GM18909 (cell line): ENCODE measurements around the gene KRTAP4-12.
"Not testable (repeated sequence)": the region's sequence is repeated elsewhere in the genome, so short reads cannot be mapped to it uniquely, and the experiment has no call there.

Experiments
- ATAC-seq: cut with Tn5 transposase; IDR thresholded peaks from one replicate; pipeline ENCODE4 v1.9.1; 2021; ENCODE audit warnings: mild to moderate bottlenecking; ENCODE audit not compliant: unreplicated experiment, poor library complexity

Gene KRTAP4-12

DNA sequence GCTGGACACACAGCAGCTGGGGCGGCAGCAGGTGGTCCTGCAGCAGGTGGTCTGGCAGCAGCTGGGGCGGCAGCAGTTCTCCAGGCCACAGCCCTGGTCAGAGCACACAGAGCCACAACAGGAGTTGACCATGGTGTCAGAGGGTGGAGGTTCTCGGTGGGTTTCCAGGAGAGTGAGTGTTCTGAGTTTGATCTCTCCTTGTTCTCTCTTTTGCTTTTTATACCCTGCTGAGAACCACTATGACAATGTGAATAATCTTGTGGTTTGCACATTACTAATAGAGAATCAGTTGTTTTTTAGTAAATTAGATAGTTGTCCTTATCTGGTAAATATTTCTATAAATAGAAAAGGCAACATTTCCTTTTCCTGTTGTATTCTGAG is at the start of gene KRTAP4-12:
Gene KRTAP4-12 (minus strand): TSS at position 192 of the 381 bp plus-strand sequence. CDS start 60 bp downstream, at position 132.
- ATAC-seq: not testable (repeated sequence)

DNA sequence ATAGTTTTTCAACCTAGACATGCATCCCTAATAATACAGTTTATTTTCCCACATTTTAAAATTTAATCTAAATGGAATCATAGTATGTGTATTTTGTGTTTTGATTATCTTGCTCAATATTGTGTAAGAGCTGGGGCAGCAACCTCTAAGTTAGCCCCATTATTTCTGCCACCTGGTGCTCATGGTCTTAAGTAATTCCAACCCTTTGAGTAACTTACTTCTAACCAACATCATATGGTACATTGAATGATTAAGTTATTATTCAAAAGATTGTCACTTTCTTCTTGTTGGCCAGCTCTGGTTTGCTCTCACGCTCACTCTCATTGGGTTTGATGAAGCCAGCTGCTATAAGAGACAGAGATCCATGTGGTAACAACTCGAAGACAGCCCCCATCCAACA is 47.9 kb upstream of the KRTAP4-12 start:
- ATAC-seq: no peak

DNA sequence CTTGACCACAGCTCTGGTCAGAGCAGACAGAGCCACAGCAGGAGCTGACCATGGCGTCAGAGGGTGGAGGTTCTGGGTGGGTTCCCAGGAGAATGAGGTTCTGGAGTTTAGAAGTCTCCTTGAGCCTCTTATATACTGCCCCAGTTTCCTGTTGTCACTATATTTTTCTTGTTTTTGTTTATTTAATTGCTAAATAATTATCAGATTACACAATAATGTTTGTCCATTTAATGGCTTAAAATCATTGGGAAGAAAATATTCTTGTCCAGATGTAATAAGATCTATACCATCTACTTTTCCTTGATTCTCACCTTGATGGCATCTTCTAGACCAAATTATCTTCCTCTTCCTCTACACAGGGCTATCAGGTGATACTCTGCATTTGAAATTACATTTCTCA is 44.1 kb upstream of the KRTAP4-12 start, which contains the start of gene KRTAP4-3:
Gene KRTAP4-3 (minus strand): TSS at position 101 of the 400 bp plus-strand sequence. CDS start 49 bp downstream, at position 52.
- no peak for ATAC-seq

DNA sequence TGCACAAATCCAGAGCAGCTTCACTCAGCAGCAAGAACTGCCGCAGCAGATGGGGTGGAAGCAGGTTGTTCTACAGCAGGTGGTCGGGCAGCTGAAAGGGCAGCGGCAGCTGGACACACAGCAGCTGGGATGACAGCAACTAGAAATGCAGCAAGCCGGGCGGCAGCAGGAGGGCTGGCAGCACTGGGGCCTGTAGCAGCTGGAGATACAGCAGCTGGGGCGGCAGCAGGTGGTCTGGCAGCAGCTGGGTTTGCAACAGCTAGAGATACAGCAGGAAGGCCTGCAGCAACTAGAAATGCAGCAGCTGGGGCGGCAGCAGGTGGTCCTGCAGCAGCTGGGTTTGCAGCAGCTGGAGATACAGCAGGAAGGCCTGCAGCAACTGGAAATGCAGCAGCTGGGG is 43.6 kb upstream of the KRTAP4-12 start:
- no peak for ATAC-seq

DNA sequence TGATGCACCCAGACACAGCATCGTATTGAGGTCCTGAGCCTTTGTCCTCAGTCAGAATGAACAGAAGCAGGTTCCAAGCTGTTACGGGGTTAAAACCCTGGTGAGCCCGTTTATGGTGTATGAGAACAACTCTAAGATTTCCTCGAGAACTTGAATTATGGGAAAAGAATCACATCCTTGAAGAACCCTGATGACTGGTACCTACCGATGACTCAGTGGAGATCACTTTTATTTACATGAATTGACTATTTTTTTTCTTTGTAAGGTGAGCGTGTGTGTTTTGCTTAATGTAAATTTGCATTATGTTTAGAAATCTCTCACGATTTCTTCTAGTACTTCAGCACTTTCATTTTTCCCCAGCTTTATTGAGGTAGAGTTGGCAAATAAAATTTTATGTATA is 39.8 kb upstream of the KRTAP4-12 start:
- ATAC-seq: no peak

DNA sequence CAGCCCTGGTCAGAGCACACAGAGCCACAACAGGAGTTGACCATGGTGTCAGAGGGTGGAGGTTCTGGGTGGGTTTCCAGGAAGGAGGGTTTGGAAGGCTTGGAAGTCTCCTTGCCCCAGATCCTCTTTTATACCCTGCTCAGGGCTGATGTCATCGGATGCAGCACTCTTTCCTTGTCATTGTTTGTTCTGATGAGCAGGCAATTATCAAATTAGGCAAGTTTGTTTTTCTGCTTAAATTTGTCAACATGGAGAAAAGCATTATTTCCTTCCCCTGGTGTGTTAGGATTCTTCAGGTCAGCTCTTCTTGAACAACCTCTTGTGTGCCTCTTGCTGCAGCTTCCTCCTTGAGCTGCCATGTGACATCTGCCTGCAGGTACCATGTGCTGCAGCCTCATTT is 36.7 kb upstream of the KRTAP4-12 start, which contains the start of gene KRTAP4-4:
Gene KRTAP4-4 (minus strand): TSS at position 101 of the 400 bp plus-strand sequence. CDS start 57 bp downstream, at position 44.
- no peak for ATAC-seq

DNA sequence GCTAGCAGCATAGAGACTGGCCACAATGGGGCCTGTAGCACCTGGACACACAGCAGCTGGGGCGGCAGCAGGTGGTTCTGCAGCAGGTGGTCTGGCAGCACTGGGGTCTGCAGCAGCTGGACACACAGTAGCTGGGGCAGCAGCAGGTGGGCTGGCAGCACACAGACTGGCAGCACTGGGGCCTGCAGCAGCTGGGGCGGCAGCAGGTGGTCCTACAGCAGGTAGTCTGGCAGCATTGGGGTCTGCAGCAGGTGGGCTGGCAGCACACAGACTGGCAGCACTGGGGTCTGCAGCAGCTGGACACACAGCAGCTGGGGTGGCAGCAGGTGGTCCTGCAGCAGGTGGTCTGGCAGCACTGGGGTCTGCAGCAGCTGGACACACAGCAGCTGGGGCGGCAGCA is 36.2 kb upstream of the KRTAP4-12 start:
- not testable (repeated sequence) for ATAC-seq

DNA sequence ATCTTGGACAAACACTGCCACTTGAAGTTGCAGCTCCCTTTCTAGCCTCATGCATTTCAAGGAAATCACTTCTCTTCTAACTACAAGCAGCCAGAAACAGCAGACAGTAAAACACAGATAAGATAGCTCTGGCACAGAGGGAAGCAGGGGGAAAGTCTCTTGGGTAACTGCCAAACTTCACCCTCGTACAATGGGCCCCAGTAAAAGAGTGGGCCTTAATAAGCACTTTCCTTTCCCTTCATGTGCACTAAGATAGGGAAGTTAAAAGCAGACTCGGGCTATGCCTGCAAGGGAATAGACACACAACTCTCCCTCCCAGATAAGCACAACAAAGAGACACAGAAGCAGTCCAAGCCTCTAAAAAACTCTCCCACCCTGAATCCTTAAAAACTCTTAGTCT is 29.9 kb upstream of the KRTAP4-12 start:
- ATAC-seq: no peak

DNA sequence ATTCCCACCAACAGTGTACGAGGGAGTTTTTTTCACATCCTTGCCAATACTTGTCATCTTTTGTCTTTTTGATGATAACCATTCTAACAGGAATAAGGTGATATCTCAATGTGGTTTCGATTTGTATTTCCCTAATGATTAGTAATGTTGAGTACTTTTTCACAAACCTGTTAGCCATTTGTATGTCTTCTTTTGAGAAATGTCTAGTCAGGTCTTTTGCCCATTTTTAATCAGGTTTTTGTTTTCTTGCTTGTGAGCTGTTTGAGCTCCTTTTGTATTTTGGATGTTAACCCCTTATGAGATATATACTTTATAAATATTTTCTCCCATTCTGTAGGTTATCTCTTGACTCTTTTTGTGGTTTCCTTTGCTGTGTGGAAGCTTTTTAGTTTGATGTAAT is 27.5 kb upstream of the KRTAP4-12 start:
- ATAC-seq: no peak

DNA sequence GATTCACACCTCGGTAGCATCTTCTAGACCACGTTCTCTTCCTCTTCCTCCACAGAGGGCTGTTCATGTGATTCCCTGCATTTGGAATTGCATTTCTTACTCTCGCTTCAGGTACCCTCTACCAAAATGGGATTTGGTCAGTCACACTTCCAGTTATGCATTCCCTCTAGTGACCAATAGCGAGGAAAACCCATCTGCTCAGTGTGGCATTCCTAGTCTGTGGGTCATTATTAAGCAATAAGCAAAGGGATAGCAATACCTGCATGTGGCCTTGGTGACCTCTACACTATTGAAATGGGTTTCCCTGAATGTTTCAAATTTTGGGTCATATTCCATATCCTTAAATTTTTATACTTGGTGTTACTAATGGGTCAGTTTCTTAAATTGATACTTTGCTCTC is 26.0 kb upstream of the KRTAP4-12 start:
- no peak for ATAC-seq

DNA sequence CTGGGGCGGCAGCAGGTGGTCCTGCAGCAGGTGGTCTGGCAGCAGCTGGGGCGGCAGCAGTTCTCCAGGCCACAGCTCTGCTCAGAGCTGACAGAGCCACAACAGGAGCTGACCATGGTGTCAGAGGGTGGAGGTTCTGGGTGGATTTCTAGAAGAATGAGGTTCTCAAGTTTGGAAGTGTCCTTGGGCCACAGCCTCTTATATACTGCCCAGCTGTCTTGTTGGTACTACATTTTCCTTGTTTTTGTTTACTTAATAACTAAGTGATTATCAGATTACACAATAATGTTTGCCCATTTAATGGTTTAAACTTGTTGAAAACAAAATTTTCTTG is 25.6 kb upstream of the KRTAP4-12 start, which contains the start of gene KRTAP4-5:
Gene KRTAP4-5 (minus strand): TSS at position 174 of the 334 bp plus-strand sequence. CDS start 58 bp downstream, at position 116.
- no peak for ATAC-seq

DNA sequence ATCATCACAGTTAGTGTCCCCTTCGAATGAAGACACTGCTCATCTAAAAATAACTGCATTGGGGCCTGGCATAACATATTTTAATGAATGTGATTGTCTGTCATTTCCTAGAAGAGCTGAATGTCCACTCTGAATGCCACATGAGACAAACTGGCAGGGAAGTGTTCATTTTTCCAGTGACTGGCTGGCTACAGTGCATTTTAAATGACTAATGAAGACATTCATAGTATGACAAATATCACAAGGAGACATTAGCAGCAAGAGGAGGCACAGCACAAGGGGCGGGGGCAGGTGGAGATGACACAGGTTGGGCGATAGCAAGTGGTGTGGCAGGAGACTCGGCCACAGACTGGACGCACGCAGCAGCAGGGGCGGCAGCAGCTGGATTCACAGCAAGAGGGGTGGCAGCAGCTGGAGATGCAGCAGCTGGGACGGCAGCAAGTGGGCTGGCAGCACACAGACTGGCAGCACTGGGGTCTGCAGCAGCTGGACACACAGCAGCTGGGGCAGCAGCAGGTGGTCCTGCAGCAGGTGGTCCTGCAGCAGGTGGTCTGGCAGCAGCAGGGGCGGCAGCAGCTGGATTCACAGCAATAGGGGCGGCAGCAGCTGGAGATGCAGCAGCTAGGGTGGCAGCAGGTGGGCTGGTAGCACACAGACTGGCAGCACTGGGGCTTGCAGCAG is 25.1 kb upstream of the KRTAP4-12 start:
- not testable (repeated sequence) for ATAC-seq

DNA sequence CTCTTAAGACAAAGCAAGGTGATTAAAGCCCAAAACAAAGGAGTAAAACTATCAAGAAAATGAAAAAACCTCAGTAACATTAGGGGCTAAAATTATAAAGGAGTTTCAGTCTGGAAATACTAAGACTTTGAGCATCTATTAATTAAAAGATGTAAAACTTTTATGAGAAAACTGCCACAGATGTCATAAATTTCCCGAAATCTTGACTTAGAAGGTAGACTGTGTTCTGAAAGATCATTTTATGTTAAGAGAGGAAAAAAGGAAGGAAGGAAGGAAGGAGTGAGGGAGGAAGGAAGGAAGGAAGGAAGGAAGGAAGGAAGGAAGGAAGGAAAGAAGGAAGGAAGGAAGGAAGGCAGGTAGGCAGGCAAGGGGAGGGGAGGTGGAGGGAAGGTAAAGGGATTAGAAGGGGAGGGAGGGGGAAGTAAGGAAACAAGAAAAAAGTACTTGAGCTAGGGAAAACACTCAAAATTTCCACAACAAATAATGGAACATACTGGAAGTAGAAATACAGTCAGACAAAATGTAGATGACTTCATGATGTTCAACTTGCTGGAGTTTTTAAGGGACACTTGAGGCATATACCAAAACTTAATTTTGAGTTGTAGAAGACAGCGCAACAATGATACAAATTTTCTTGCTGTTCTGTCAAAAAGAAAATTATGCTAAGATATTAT is 23.7 kb upstream of the KRTAP4-12 start:
- ATAC-seq: no peak

DNA sequence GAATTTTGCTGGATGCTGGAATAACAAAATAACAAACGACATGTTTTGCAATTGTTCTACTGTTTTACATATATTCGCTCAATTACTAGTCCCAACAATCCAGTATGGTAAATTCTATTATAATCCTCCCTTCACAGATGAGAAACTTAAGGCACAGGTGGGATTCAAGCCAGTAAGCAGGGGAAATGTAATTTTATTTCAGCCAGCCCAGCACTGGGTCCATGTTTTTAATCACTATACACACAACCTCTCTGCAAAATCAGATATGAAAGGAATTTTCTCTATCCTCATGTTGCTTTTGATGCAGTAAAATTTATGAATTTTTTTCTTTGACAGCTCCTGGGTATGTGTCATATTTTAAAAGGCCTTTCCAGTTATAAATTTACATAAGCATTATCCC is 21.3 kb upstream of the KRTAP4-12 start:
- no peak for ATAC-seq

DNA sequence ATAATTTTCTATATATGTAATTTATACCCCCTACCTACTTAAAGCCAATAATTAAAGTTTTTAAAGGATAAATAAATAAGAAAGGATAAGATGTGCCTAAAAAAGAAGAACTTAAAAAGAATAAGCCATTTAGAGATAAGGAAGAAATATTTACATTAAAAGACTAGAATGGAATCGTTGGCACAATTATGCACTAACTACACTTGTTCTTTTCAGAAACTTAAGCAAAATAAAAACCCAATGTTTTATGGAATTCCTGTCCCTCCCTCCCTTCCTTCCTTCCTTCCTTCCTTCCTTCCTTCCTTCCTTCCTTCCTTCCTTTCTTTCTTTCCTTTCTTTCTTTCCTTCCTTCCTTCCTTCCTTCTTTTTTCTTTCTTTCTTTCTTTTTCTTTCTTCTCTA is 20.9 kb upstream of the KRTAP4-12 start:
- no peak for ATAC-seq

DNA sequence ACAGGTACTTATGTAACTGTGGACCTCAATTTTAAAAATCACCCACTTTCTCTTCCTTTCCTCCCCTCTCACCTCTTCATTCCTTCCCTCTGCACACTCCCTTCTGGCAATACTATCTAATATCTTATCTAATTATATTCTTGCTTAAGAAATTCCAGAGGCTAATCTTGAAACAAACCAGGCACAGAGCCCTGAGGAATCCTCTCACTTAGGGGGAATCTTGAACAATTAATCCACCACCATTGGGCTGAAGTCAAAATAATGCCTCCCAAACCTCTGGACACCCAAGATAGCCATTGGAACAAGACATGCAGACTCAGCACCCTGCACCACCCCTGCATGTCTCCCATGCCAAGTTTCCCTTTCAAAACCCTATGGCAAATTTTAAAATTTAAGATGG is 17.4 kb upstream of the KRTAP4-12 start:
- ATAC-seq: no peak

DNA sequence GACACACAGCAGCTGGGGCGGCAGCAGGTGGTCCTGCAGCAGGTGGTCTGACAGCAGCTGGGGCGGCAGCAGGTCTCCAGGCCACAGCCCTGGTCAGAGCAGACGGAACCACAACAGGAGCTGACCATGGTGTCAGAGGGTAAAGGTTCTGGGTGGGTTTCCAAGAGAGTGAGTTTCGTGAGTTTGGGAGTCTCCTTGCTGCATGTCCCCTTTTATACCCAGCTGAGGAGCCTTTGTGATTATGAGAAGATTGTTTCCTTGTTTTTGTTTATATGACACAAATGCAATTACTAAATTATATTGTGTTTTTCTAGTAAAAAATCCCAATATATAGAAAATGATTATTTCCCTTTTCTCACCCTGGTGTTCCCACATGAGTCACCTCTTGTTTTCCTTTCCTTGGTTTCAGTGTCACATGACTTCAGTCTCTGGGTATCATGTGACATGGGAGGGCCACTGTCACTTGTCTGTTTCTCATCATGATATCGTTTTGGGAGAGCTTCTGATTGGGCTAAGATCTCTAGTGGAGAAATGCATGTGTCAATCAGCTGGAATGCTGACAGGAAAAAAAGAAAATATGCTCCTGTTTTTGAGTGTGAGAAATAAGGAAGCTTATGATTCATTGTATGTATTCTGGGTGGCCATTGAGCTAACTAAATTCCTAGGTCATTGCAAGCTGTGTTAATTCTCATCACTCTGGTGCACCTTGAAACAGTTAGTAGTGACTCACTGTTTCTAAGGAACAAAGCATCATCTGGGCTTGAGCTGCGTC is 16.6 kb upstream of the KRTAP4-12 start, which contains the start of gene KRTAP4-6:
Gene KRTAP4-6 (minus strand): TSS at position 185 of the 772 bp plus-strand sequence. CDS start 57 bp downstream, at position 128.
- no peak for ATAC-seq

DNA sequence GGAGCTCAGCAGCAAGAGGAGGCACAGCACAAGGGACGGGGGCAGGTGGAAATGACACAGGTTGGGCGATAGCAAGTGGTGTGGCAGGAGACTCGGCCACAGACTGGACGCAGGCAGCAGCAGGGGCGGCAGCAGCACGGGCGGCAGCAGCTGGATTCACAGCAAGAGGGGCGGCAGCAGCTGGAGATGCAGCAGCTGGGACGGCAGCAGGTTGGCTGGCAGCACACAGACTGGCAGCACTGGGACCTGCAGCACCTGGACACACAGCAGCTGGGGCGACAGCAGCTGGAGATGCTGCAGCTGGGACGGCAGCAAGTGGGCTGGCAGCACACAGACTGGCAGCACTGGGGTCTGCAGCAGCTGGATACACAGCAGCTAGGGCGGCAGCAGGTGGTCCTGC is 15.9 kb upstream of the KRTAP4-12 start:
- ATAC-seq: not testable (repeated sequence)

DNA sequence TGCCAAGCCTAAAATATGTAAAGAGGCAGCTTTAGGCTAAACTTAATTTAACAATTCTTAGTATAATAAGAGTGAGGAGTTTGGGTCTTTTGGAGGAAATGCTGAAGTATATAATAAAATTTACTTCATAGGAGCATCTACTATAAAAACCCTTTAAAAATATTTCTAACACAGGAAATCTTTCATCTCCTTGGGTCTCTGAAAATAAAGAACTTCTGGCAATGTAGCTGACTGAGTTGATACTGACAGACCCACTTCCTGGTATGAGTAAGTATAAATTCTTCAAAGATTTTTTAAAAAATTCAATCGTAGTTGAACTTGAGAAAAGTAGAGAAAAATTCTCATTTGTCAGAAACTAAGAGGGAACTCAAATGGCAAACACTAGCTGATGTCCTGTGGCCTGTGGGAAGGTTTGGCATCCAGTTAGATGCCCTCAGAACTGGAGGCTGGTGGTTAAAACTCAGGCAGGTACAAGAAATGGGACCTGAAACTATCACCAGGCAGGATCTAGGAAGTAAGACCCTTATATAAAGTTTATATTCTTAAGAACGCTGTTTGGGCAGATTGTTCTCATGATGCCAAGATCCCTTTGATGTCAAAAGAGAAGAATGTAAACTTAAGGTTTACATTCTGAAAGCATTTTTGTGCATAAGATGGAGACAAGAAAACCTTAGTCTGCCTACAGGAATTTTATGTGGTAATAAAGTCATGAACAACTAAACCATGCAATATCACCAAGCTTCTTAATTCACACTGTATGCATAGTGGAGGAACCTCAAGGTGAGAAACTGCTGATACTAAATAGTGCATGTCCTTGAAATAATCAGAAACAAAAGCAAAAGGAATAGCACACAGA is 10.1 kb upstream of the KRTAP4-12 start:
- no peak for ATAC-seq

DNA sequence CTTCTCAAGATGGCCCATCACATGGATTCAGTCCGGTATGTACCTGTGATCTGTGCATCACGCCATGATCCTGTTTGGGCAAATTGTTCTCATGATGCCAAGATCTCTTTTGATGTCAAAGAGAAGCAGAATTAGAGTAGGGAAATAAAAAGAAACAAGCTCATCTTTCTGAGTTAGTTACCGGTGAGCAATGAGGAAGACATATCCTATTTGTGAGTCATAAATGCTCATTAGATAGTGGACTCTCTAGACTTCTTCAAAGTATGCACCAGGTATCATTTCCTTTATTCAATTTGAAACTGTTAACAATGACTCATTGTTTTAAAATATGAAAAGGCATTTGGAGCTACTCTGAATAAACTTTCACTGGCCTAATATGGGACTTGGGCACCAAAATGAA is 8.0 kb upstream of the KRTAP4-12 start:
- no peak for ATAC-seq
